Osteoblast (primary cell): ENCODE measurements around the gene UBXN6. TPM values are rescaled to one million over a fixed set of nuclear protein-coding genes. Genes with fewer than 3 reads are reported as not detected.

Experiments used
- DNase-seq: peaks from one replicate; pipeline ENCODE4 v3.0.0; 2011; ENCODE audit warnings: low spot score, mixed read lengths; ENCODE audit not compliant: insufficient read length; ENCODE audit errors: missing footprints
- H2AFZ ChIP-seq: 2 replicates; pipeline ENCODE4 v1.6.0; 2011; ENCODE audit warnings: mild to moderate bottlenecking, low read length
- H3K27ac ChIP-seq: 2 replicates; pipeline ENCODE4 v1.5.1; 2011; ENCODE audit warnings: mild to moderate bottlenecking, low read depth, low read length, moderate library complexity
- H3K27me3 ChIP-seq: 2 replicates; pipeline ENCODE4 v1.6.0; 2012; ENCODE audit warnings: mild to moderate bottlenecking, control low read depth, inconsistent platforms, low read length, moderate library complexity; ENCODE audit not compliant: insufficient read depth
- H3K36me3 ChIP-seq: 2 replicates; pipeline ENCODE4 v1.5.1; 2011; ENCODE audit warnings: mild to moderate bottlenecking, low read length, control low read depth, moderate library complexity; ENCODE audit not compliant: insufficient read depth
- H3K4me1 ChIP-seq: 2 replicates; pipeline ENCODE4 v1.5.1; 2011; ENCODE audit warnings: mild to moderate bottlenecking, low read length, control low read depth, moderate library complexity; ENCODE audit not compliant: insufficient read depth
- H3K4me2 ChIP-seq: 2 replicates; pipeline ENCODE4 v1.6.0; 2011; ENCODE audit warnings: mild to moderate bottlenecking, low read length; ENCODE audit not compliant: insufficient read depth
- H3K4me3 ChIP-seq: fragments of 200-600 bp; sonication (generic); 3 replicates; pipeline ENCODE4 v1.5.1; 2012; ENCODE audit warnings: mild to moderate bottlenecking, low read length, inconsistent platforms; ENCODE audit not compliant: insufficient read depth
- H3K79me2 ChIP-seq: 2 replicates; pipeline ENCODE4 v1.6.0; 2012; ENCODE audit warnings: mild to moderate bottlenecking, low read length, control low read depth, inconsistent platforms; ENCODE audit not compliant: insufficient read depth
- H3K9me3 ChIP-seq: 2 replicates; pipeline ENCODE4 v1.5.1; 2011; ENCODE audit warnings: low read depth, low read length, control low read depth
- H4K20me1 ChIP-seq: 2 replicates; pipeline ENCODE4 v1.6.0; 2012; ENCODE audit warnings: mild to moderate bottlenecking, low read length, control low read depth; ENCODE audit not compliant: insufficient read depth
- total RNA-seq: library from RNA; depleted of rRNA; stranded (reverse); fragments of >200 nt; gene quantifications from 2 replicates; pipeline ENCODE4 v1.2.3, GENCODE V29; 2012
- TF ChIP-seq, protein P1 (sequence below): IDR thresholded peaks from 2 replicates; pipeline ENCODE4 v1.5.1; 2011; ENCODE audit warnings: mild to moderate bottlenecking, low read depth, low read length, moderate library complexity; ENCODE audit errors: extremely low read depth

The UBXN6 gene
- total RNA-seq, 1 donor, result 136 TPM

- no peak overlapping the region for H3K4me3 ChIP-seq
- no peaks in the 10 kb centered on the region for H3K79me2 ChIP-seq
- H4K20me1 ChIP-seq, result peaks cover 4% of the 10 kb centered on the region
- peak; percentile 75 for DNase-seq
- no peaks in the 10 kb centered on the region for H3K4me1 ChIP-seq
- TF ChIP-seq, protein P1, sequence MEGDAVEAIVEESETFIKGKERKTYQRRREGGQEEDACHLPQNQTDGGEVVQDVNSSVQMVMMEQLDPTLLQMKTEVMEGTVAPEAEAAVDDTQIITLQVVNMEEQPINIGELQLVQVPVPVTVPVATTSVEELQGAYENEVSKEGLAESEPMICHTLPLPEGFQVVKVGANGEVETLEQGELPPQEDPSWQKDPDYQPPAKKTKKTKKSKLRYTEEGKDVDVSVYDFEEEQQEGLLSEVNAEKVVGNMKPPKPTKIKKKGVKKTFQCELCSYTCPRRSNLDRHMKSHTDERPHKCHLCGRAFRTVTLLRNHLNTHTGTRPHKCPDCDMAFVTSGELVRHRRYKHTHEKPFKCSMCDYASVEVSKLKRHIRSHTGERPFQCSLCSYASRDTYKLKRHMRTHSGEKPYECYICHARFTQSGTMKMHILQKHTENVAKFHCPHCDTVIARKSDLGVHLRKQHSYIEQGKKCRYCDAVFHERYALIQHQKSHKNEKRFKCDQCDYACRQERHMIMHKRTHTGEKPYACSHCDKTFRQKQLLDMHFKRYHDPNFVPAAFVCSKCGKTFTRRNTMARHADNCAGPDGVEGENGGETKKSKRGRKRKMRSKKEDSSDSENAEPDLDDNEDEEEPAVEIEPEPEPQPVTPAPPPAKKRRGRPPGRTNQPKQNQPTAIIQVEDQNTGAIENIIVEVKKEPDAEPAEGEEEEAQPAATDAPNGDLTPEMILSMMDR, result no peak
- no peak overlapping the region for H3K27ac ChIP-seq
- H3K9me3 ChIP-seq, result no peaks in the 10 kb centered on the region
- peaks cover 50% of the 10 kb centered on the region for H3K36me3 ChIP-seq
- no peaks in the 10 kb centered on the region for H3K27me3 ChIP-seq
- H2AFZ ChIP-seq, result no peak overlapping the region
- H3K4me2 ChIP-seq, result no peak overlapping the region
Observed at GRCh38 chr19:4493929-4494690, 36.5 kb upstream of the UBXN6 start.

DNA sequence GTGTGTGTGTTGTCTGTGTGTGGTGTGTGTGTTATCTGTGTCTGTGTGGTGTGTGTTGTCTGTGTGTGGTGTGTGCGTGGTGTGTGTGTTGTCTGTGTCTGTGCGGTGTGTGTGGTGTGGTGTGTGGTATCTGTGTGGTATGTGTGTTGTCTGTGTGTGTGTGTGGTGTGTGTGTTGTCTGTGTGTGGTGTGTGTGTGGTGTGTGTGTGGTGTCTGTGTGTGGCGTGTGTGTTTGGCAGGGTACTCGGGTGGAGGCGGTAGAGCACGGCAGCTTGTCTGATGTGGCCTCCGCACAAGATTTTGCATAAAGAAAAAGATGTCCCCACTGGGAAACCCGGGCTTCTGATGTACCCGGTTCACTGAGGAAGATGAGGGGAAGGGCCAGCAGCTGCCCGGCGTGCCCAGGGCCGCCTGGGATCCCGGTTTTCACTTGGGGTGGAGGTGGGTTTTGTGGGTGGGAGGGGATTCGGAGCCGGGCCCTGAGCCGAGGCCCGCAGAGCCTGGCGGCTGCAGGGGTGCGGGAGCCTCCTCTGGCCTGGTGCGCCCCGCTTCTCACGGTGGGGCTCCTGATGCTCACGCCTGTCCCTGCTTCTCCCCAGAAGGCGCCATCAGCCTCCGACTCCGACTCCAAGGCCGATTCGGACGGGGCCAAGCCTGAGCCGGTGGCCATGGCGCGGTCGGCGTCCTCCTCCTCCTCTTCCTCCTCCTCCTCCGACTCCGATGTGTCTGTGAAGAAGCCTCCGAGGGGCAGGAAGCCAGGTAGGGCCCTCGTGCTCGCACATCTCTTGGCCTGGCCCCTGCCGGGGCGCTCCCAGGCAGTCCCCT, 35.7 kb upstream of the UBXN6 start:
- H3K27ac ChIP-seq, result no peak overlapping the region
- H3K4me1 ChIP-seq, result no peaks in the 10 kb centered on the region
- TF ChIP-seq, protein P1, result no peak

GRCh38 chr19:4492337-4493103, 34.9 kb upstream of the UBXN6 start:
- TF ChIP-seq, protein P1, result no peak
- H3K36me3 ChIP-seq, result peaks cover 48% of the 10 kb centered on the region
- no peak overlapping the region for H3K4me2 ChIP-seq
- no peak overlapping the region for H3K4me3 ChIP-seq
- no peak overlapping the region for H2AFZ ChIP-seq
- no peaks in the 10 kb centered on the region for H3K27me3 ChIP-seq
- no peak overlapping the region for H3K27ac ChIP-seq
- H3K4me1 ChIP-seq, result no peaks in the 10 kb centered on the region
- H3K79me2 ChIP-seq, result no peaks in the 10 kb centered on the region
- peaks cover 4% of the 10 kb centered on the region for H4K20me1 ChIP-seq
- peak; percentile 76 for DNase-seq
- H3K9me3 ChIP-seq, result no peaks in the 10 kb centered on the region

More for the DNA sequence above, 35.7 kb upstream of the UBXN6 start:
- Histone ChIP-seq H3K4me3 (no peak overlapping the region), H3K79me2 (no peaks in the 10 kb centered on the region), H3K36me3 (peaks cover 49% of the 10 kb centered on the region), H3K4me2 (no peak overlapping the region), H3K9me3 (no peaks in the 10 kb centered on the region), H3K27me3 (no peaks in the 10 kb centered on the region), H2AFZ (no peak overlapping the region), H4K20me1 (peaks cover 4% of the 10 kb centered on the region)
- peak; percentile 78 for DNase-seq
